ENCODE measurements around the gene DUSP9.
"Not testable (repeated sequence)": the region's sequence is repeated elsewhere in the genome, so short reads cannot be mapped to it uniquely, and the experiment has no call there.

DUSP9 gene

DNA sequence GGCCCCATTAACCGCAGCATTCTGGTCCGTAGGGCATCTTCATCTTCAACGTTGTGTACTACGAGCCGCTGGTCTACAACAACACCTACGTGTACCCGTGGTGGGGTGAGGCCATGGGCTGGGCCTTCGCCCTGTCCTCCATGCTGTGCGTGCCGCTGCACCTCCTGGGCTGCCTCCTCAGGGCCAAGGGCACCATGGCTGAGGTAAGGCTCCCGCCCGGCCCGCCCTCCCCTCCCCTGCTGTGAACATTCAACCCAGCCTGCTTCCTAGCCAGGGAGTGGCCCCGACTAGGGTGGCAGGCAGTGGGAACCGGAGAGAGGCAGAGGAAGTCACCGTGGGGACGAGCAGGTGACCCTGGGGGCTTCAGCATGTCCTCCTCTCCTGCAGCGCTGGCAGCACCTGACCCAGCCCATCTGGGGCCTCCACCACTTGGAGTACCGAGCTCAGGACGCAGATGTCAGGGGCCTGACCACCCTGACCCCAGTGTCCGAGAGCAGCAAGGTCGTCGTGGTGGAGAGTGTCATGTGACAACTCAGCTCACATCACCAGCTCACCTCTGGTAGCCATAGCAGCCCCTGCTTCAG, 47.8 kb downstream of the DUSP9 start:
- no peak for FAIRE-seq

DNA sequence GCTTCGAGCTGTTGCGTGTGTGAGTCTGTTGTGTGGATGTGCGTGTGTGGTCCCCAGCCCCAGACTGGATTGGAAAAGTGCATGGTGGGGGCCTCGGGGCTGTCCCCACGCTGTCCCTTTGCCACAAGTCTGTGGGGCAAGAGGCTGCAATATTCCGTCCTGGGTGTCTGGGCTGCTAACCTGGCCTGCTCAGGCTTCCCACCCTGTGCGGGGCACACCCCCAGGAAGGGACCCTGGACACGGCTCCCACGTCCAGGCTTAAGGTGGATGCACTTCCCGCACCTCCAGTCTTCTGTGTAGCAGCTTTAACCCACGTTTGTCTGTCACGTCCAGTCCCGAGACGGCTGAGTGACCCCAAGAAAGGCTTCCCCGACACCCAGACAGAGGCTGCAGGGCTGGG, 49.1 kb downstream of the DUSP9 start:
- no peak for FAIRE-seq

DNA sequence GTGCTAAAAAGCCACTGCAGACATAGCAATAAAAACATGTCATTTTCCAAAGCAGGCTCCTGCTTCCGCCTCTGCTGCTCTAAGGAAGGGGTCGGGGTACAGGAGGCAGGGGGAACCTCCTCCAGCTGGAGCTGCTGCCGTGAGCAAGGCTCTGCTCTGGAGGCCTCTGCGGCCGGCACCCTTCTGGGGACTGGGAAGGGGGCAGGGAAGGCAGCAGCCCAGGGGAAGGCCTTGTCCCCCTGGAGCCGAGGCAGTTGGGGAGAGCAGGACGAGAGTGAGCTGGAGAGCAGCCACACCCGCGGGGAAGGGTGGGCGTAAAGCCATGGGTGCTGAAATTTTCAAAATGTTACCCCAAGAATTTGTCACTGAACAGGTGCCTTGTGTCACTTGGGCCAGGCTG, 49.5 kb downstream of the DUSP9 start:
- FAIRE-seq = not testable (repeated sequence)

DNA sequence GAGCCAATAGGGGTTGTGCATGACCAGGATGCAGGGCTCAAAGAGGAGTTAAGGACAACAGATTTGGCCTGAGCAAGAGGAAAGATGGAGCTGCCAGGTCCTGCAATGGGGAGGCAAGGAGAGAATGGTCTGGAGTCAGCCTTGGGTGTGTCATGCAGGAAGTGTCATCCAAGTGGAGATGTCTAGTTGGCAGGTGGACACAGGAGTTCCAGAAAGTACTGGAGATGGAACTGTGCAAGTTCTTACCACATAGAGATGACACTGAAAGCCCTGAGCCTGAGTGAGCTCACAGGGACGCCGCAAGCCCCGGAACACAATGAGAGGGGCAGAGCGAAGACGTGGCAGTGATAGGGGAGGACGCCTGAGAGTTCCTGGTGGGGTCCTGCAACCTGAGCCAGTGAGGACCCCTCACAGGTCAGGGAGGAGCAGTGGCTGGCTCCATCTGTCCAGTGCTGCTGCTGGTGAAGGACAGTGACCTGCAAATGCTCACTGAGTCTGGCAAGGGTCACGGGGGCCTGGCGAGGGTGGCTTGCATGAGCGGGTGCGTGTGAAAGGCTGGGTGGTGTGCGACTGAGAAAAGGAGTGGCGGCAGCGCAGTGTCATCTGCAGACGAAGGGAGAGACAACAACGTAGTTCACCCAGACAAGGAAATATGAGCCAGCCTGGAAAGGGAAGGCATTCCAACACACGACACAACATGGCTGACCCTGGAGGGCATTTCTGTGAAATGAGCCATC, 50.2 kb downstream of the DUSP9 start:
- FAIRE-seq = not testable (repeated sequence)

DNA sequence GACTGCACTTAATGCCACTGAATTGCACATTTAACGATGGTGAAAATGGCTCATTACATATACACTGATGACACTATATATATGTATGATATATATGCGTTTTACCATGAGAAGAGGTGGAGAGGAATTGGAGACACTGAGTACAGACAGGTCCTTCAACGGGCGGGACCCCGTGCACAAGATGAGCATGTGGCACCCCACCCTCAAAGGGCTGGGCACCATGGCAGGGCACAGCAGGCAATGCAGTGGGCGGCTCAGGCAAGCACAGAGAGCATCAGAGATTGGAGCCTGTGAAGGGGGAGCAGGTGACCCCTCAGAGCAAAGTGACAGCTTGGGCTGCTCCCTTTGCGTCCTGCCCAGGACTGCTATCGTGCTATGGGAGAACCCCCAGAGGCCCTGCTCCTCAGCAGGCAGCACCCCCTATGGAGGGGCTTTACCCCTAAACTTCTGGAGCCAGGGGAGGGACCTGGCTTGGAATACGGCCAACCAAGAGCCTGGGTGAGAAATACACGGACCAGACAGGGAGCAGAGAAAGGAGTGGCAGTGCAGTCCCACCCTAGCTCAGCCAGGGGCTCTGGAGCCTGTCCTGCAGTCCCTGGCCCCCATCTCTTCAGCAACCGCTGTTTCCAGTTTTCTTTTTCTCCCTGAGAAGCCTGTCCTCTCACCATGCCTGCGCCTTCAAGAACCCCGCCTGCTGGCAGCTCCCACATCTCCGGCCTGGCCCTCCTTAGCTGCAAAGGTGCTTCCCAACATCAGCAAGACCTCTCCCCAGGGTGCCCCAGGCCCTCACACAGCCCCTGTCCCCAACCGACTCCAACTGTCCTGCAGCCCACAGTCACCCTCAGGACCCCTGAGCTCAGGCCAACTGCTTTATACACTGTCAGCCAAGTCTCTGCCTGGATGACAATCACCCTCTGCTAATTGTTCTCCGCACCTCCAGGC, 51.2 kb downstream of the DUSP9 start:
- FAIRE-seq = no peak

DNA sequence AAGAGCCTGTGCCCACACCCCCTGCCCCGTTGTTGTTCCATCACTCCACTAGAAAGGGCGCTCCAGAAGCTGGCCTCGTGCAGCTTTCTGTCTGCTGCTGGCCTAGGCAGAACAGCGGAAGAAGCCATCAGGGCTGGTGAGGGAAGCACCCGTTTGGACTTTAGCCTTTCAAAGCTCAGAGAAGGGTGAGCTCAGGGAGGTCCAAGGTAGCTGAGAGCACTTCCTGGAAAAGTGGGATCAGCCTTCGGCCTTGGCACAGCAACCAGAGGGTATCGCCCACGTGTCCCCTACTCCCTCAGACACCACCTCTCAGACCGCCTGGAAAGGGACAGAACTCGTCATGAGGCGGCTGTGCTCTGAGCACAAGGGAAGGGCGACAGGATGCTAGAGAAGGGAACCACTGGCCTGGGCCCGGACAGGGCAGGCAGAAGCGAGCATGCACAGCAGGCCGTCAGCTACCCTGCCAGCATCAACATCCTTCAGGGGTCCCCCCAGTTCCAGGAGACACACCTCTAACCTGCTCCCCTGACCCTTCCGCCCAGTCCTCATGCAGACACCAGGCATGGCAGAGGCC, 52.3 kb downstream of the DUSP9 start:
- not testable (repeated sequence) for FAIRE-seq

DNA sequence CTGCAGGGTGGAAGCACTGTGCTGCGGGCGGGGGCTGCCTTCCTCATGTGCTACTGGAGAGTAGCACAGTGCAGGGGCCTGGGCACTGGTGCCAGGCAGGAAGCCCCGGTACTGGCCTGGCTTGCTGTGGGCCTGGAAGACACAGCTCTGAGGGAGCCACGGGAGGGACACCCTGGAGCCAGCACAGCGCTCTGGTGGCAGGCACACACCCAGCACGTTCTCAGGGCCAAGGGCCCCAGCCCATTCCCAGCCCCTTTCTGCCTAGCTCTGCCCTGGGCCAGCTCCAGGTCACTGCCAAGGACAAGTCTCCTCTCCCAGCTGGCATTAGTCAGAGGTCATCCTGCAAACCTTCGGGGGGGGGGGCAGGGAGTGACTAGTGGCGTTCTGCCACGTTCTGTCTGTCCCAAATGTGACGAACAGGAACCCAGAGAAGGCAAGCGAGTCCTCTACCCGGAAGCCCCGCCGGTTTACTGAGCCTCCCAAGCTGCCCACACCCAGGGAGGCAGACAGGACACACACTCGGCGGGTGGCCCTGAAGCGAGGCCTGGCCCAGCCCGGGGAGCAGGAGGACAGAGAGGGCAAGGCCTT, 52.9 kb downstream of the DUSP9 start:
- not testable (repeated sequence) for FAIRE-seq

DNA sequence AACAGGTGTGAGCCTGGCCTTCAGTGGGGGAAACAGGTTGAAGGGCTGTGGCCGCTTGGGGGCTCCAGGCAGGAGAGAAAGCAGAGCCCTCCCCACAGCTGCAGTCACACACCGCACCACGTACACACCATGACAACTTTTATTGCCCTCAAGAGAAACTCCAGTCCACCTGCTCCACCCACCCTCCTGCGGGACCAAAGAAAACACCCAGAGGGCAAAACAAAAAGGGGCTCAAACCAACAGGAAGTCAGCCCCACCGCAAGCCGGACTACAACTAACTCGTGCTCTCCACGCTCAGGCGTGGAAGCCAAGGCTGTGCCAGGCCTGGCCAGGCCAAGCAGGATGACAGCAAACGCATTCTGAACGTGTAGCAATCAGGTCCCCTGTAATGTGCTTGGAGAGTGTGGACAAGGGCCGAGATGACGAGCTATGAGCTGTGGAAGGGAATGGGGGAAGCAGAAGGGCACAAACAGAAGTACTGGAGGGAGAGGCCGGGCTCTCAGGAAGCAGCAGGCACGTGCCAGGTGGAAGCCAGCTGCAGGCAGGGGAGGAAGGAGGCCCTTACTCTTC, 53.5 kb downstream of the DUSP9 start:
- FAIRE-seq = no peak
